Astrocyte of the cerebellum (primary cell): ENCODE results near the gene SYNE4.
"Not testable (repeated sequence)": the region's sequence is repeated elsewhere in the genome, so short reads cannot be mapped to it uniquely, and the experiment has no call there.

ENCODE experiments used
- DNase-seq: peaks from one replicate; pipeline ENCODE4 v3.0.0-alpha.2; 2011; ENCODE audit warnings: low read depth
- H3K4me3 ChIP-seq: 2 replicates; pipeline ENCODE4 v1.5.1; 2011; ENCODE audit warnings: mild to moderate bottlenecking, low read depth, low read length, moderate library complexity
- CTCF ChIP-seq: IDR thresholded peaks from 2 replicates; pipeline ENCODE4 v1.5.1; 2012; ENCODE audit warnings: low read length, low read depth, moderate library complexity, mild to moderate bottlenecking; ENCODE audit errors: missing control alignments
- in situ Hi-C: cut with HindIII; loops from 2 replicates; pipeline ENCODE4 v1.10.0; 2017; ENCODE audit warnings: low sequenced_read_pairs

SYNE4 gene

GRCh38 chr19:35988824-35989223 is 19.8 kb downstream of the SYNE4 start:
- no peak for DNase-seq
- TF ChIP-seq CTCF = no peak
- in situ Hi-C loops = no loop called here
- H3K4me3 ChIP-seq = no peak overlapping the region

GRCh38 chr19:35987571-35987896 is 21.1 kb downstream of the SYNE4 start:
- no peak overlapping the region for H3K4me3 ChIP-seq
- no peak for TF ChIP-seq CTCF
- DNase-seq = no peak
- in situ Hi-C loops = no loop called here

GRCh38 chr19:35986664-35987570 is 21.7 kb downstream of the SYNE4 start:
- peak overlapping the region; percentile 34 for H3K4me3 ChIP-seq
- no peak for TF ChIP-seq CTCF

GRCh38 chr19:35986111-35986510 is 22.5 kb downstream of the SYNE4 start:
- H3K4me3 ChIP-seq = no peak overlapping the region
- in situ Hi-C loops = no loop called here
- no peak for TF ChIP-seq CTCF
- no peak for DNase-seq

More at GRCh38 chr19:35986664-35987570, 21.7 kb downstream of the SYNE4 start:
- in situ Hi-C loops = no loop called here
- no peak for DNase-seq

- no peak for TF ChIP-seq CTCF
- in situ Hi-C loops = no loop called here
- no peak for DNase-seq
- no peak overlapping the region for H3K4me3 ChIP-seq
These were observed 25.4 kb downstream of the SYNE4 start for GRCh38 chr19:35983177-35983576.

GRCh38 chr19:35980997-35981396 is 27.6 kb downstream of the SYNE4 start:
- in situ Hi-C loops, DNase-seq, H3K4me3 ChIP-seq: not testable (repeated sequence)

- no peak for TF ChIP-seq CTCF
- in situ Hi-C loops = no loop called here
- no peak overlapping the region for H3K4me3 ChIP-seq
- no peak for DNase-seq
These were observed 29.7 kb downstream of the SYNE4 start for GRCh38 chr19:35978832-35979365.
